Lower leg skin (tissue), 3 donors: Measurements from ENCODE around the gene AOPEP.

Experiments
- POLR2A ChIP-seq, 2 donors: fragments of 450-650 bp; IDR thresholded peaks; one replicate each; pipeline ENCODE4 v1.6.1; 2016 to 2017; ENCODE audit warnings: antibody characterized with exemption in 2 of 2, mild to moderate bottlenecking in 1 of 2, moderate library complexity in 1 of 2
- TF ChIP-seq, protein P1 (sequence below), 3 donors: fragments of 450-650 bp; IDR thresholded peaks; one replicate each; pipeline ENCODE4 v1.5.1; 2016; ENCODE audit warnings: antibody characterized with exemption in 3 of 3, mild to moderate bottlenecking in 3 of 3, moderate library complexity in 2 of 3

DNA sequence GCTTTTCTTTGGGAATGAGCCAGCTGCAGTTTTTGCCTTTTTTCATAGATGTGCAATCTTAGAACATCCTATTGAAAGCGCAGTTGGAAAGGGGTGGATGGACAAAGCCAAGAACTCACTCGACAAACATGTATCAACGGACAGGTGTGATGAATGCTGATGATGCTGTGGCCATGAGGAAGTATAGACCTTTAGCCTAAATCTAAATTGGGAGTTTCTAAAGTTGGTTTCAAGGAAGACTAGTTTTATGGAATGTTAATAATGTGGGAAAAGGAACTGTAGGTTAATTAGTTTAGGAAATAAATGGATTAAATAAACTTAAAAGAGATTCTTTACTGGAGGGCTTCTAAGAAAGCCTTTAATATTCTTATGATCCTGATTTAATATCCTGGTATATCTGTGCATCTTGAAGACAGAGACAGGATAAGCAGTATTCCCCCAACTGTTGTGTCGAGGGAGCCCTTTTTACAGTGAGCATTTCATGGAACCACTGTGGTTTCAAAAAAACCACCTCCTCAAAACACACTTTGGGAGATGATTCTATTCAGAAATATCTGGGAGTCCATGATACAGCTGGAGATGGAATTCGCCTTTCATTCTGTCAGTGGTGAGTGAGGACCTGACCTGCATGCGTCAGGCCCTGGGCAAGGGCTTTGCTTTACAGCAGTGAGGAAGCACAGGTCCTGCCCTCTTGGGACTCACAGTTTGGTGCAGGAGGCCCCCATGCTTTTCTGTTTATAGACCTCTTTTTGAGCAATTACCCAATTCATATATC lies 82.6 kb downstream of the AOPEP start:
- TF ChIP-seq, protein P1, sequence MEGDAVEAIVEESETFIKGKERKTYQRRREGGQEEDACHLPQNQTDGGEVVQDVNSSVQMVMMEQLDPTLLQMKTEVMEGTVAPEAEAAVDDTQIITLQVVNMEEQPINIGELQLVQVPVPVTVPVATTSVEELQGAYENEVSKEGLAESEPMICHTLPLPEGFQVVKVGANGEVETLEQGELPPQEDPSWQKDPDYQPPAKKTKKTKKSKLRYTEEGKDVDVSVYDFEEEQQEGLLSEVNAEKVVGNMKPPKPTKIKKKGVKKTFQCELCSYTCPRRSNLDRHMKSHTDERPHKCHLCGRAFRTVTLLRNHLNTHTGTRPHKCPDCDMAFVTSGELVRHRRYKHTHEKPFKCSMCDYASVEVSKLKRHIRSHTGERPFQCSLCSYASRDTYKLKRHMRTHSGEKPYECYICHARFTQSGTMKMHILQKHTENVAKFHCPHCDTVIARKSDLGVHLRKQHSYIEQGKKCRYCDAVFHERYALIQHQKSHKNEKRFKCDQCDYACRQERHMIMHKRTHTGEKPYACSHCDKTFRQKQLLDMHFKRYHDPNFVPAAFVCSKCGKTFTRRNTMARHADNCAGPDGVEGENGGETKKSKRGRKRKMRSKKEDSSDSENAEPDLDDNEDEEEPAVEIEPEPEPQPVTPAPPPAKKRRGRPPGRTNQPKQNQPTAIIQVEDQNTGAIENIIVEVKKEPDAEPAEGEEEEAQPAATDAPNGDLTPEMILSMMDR (IDR thresholded peaks at IDR 0.05): no peak
- no peak for TF ChIP-seq POLR2A (IDR thresholded peaks at IDR 0.05)
